Sigmoid colon (tissue), 7 donors: ENCODE measurements around the gene SLC17A9. TPM values are rescaled to one million over a fixed set of nuclear protein-coding genes. Genes with fewer than 3 reads are reported as not detected.

Experiments used
- DNase-seq: peaks from one replicate; pipeline ENCODE4 v3.0.0-alpha.2; 2019
- H3K27ac ChIP-seq, 4 donors: fragments of 200-600 bp; sonication (generic); one replicate each; pipeline ENCODE4 v1.5.1; 2016 to 2019; ENCODE audit warnings: mild to moderate bottlenecking in 1 of 4
- H3K27me3 ChIP-seq, 3 donors: fragments of 200-600 bp; sonication (generic); one replicate each; pipeline ENCODE4 v1.5.1; 2019; ENCODE audit warnings: mild to moderate bottlenecking in 1 of 3
- H3K36me3 ChIP-seq, 4 donors: fragments of 200-600 bp; sonication (generic); one replicate each; pipeline ENCODE4 v1.5.1; 2016 to 2019
- H3K4me1 ChIP-seq, 4 donors: fragments of 200-600 bp; sonication (generic); one replicate each; pipeline ENCODE4 v1.5.1; 2017 to 2019
- H3K4me3 ChIP-seq, 4 donors: fragments of 200-600 bp; sonication (generic); one replicate each; pipeline ENCODE4 v1.5.1; 2017 to 2019; ENCODE audit warnings: mild to moderate bottlenecking in 2 of 4, moderate library complexity in 1 of 4
- H3K9me3 ChIP-seq, 4 donors: fragments of 200-600 bp in 3 of 4; sonication (generic) in 3 of 4; one replicate each; pipeline versions ENCODE4 v1.5.1 to v1.6.1; 2013 to 2019
- CTCF ChIP-seq, 4 experiments: fragments of 450-650 bp in 3 of 4; fragments of 200-600 bp in 1 of 4; IDR thresholded peaks; one replicate each; pipeline ENCODE4 v1.5.1; 2016 to 2019; ENCODE audit warnings: antibody characterized with exemption in 4 of 4, mild to moderate bottlenecking in 3 of 4, moderate library complexity in 2 of 4
- EP300 ChIP-seq, 4 donors: sonication (generic); formaldehyde crosslinking; IDR thresholded peaks; one replicate each; pipeline ENCODE4 v1.6.1; 2017; ENCODE audit warnings: antibody characterized with exemption in 4 of 4
- POLR2A ChIP-seq, 2 donors: fragments of 450-650 bp; IDR thresholded peaks; one replicate each; pipeline ENCODE4 v1.6.1; 2016; ENCODE audit warnings: antibody characterized with exemption in 2 of 2, mild to moderate bottlenecking in 2 of 2, moderate library complexity in 2 of 2
- POLR2AphosphoS5 ChIP-seq, 4 donors: sonication (generic); formaldehyde crosslinking; IDR thresholded peaks; one replicate each; pipeline ENCODE4 v1.6.1; 2017; ENCODE audit warnings: antibody characterized with exemption in 4 of 4
- WGBS, 2 donors: extraction: QIAGEN DNeasy Blood & Tissue Kit; methylation state at CpG; one replicate each; pipeline ENCODE4 v1.1.7; 2013; 5-methylcytosine and 5-hydroxymethylcytosine counted together
- intact Hi-C: fragments of 100-400 bp; cut with DNase I; formaldehyde crosslinking; loops from one replicate; pipeline ENCODE4 v1.15.1; 2023
- polyA plus RNA-seq, 3 donors: library from polyadenylated mRNA; stranded (reverse); fragments of 200-250 nt; gene quantifications; one replicate each; pipeline ENCODE4 v1.2.3, GENCODE V29; 2013
- total RNA-seq, 4 donors: library from RNA; depleted of rRNA; stranded (reverse); fragments of >200 nt; gene quantifications; one replicate each; pipeline ENCODE4 v1.1.0, GENCODE V29; 2016
- donor health status: healthy with polysubstance abuse.
- donor health status: Bipolar disorder and iron deficiency.
- donor health status: healthy.

Gene SLC17A9
- total and polyA plus RNA-seq, 7 donors = 0.60 to 15.4 (median 2.9) TPM

DNA sequence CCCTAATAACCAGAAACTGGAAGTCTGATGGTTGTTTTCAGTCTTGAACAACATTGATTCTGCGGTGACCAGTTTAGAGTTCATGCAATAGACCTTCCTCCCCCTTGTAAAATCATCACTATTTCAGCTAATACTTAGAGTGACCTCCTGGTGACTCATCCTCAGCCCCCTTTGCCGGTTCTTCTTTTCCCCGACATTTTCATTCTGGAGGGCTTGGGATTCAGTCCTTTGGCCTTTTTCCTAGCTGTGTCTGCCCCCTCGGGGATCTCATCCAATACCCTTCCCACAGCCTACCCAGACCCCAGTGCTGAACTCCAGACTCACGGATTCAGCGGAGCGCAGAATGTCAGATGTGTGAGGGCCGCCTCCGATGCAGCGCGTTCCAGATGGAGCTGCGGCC lies 61.8 kb downstream of the SLC17A9 start:
- Histone ChIP-seq H3K27ac (no peak overlapping the region), H3K27me3 (peaks cover 34 to 96% (median 62%) of the 10 kb centered on the region in 3 donors), H3K36me3 (no peaks in the 10 kb centered on the region), H3K9me3 (peaks cover 0 to 10% (median 5%) of the 10 kb centered on the region in 4 donors), H3K4me3 (no peak overlapping the region), H3K4me1 (peaks cover 0 to 5% (median 1%) of the 10 kb centered on the region in 4 donors)
- no peak for DNase-seq
- intact Hi-C loops = no loop called here
- 30% methylated on average over 12 of the region's 12 CpGs for WGBS, 2 donors
- TF ChIP-seq POLR2AphosphoS5 (IDR thresholded peaks at IDR 0.05) (no peak), CTCF (IDR thresholded peaks at IDR 0.05) (no peak), EP300 (IDR thresholded peaks at IDR 0.05) (no peak)

GRCh38 chr20:63014710-63015109 lies 62.2 kb downstream of the SLC17A9 start:
- WGBS, 2 donors = 15 to 19% methylated on average over 11 of the region's 11 CpGs
- TF ChIP-seq POLR2AphosphoS5 (IDR thresholded peaks at IDR 0.05) = no peak
- TF ChIP-seq CTCF (IDR thresholded peaks at IDR 0.05) = no peak
- TF ChIP-seq POLR2A (IDR thresholded peaks at IDR 0.05) = no peak
- no peak for TF ChIP-seq EP300 (IDR thresholded peaks at IDR 0.05)
- H3K4me3 ChIP-seq = no peak overlapping the region
- H3K27ac ChIP-seq = no peak overlapping the region
- peaks cover 30 to 92% (median 58%) of the 10 kb centered on the region in 3 donors for H3K27me3 ChIP-seq
- peaks cover 0 to under 1% (median 0%) of the 10 kb centered on the region in 4 donors for H3K4me1 ChIP-seq
- intact Hi-C loops = no loop called here
- no peaks in the 10 kb centered on the region for H3K36me3 ChIP-seq
- no peak for DNase-seq
- peaks cover 0 to 10% (median 5%) of the 10 kb centered on the region in 4 donors for H3K9me3 ChIP-seq

DNA sequence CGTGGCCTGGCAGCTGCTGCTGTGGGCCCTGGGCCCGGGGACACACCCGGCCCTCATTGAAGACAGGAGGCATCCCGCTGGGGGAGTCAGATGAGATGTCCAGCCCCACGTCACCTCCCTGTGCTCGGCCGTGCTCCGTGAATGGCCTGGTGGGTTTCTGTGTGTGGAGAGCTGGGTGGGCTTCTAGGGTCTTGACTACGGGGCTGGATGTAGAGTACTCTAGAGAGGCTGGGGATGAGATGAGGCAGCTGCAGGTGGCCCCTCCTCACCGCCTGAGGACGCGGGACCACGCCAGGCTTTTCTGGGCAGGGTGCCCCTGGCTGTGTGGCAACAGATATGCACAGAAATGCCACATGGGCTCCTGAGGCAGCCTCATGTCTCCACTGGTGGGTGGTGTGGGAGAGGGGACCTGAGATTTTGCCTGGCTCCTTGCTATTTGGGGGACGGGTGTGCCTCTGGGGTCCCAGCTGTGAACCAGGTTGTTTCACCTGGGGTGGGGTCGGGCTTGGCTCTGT lies 62.7 kb downstream of the SLC17A9 start:
- Histone ChIP-seq H3K36me3 (no peaks in the 10 kb centered on the region), H3K9me3 (peaks cover 0 to 12% (median 5%) of the 10 kb centered on the region in 4 donors), H3K4me3 (no peak overlapping the region), H3K4me1 (no peaks in the 10 kb centered on the region), H3K27ac (no peak overlapping the region), H3K27me3 (peaks cover 26 to 91% (median 53%) of the 10 kb centered on the region in 3 donors)
- intact Hi-C loops = no loop called here
- 48 to 58% methylated on average over 15 of the region's 15 CpGs for WGBS, 2 donors
- DNase-seq = no peak
- TF ChIP-seq POLR2A (IDR thresholded peaks at IDR 0.05) = no peak
- no peak for TF ChIP-seq EP300 (IDR thresholded peaks at IDR 0.05)
- TF ChIP-seq CTCF (IDR thresholded peaks at IDR 0.05) = no peak
- TF ChIP-seq POLR2AphosphoS5 (IDR thresholded peaks at IDR 0.05) = no peak

DNA sequence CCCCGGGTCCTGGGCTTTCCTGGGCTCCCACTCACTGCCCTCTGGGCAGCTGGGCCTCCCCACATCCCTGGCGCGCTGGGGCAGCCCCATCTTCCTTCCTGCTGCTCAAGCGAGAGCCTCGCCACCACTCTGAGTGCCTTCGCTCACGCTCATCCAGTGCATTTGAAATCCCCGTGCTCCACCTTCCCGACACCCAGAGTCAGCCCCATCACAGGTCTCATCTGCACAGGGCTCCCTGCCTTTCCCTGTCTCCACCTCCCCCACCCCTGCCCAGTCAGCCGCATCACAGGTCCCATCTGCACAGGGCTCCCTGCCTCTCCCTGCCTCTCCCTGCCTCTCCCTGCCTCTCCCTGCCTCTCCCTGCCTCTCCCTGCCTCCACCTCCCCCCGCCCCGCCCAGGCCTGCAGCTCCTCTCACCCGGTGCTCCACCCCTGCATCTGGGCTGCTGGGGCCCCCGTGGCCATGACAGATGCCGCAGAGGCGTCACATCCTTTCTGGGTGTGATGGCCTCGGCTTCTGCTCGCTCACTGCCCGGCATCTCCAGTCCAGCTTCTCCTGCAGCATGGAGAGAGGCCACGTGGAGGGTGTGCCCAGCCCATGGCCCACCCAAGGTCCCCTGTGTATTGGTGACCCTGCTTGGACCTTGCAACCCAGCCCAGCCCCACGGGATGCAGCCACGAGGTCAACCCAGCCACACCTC lies 63.3 kb downstream of the SLC17A9 start:
- intact Hi-C loops = no loop called here

More for the DNA sequence above, 63.3 kb downstream of the SLC17A9 start:
- 66 to 73% methylated on average over 21 to 22 of the region's 22 CpGs for WGBS, 2 donors
- TF ChIP-seq EP300 (IDR thresholded peaks at IDR 0.05) (no peak), POLR2AphosphoS5 (IDR thresholded peaks at IDR 0.05) (no peak), POLR2A (IDR thresholded peaks at IDR 0.05) (no peak), CTCF (IDR thresholded peaks at IDR 0.05) (no peak)
- Histone ChIP-seq H3K36me3 (no peaks in the 10 kb centered on the region), H3K9me3 (peaks cover 0 to 18% (median 5%) of the 10 kb centered on the region in 4 donors), H3K27me3 (peaks cover 23 to 91% (median 53%) of the 10 kb centered on the region in 3 donors), H3K27ac (no peak overlapping the region), H3K4me1 (no peaks in the 10 kb centered on the region), H3K4me3 (no peak overlapping the region)
- no peak for DNase-seq
